Epithelial cell of proximal tubule (primary cell): Measurements from ENCODE around the gene IFNG. TPM values are rescaled to one million over a fixed set of nuclear protein-coding genes. Genes with fewer than 3 reads are reported as not detected.

ENCODE experiments used
- DNase-seq: peaks from one replicate; pipeline ENCODE4 v3.0.0-alpha.2; 2011; ENCODE audit warnings: low read depth
- H3K4me3 ChIP-seq: 2 replicates; pipeline ENCODE4 v1.5.1; 2011; ENCODE audit warnings: low read depth, mild to moderate bottlenecking, low read length
- total RNA-seq: library from RNA; depleted of rRNA; stranded (reverse); fragments of >200 nt; gene quantifications from 2 replicates; pipeline ENCODE4 v1.2.3, GENCODE V29; 2015
- TF ChIP-seq, protein P1 (sequence below): conservative IDR thresholded peaks from 2 replicates; pipeline ENCODE4 v1.5.1; 2012; ENCODE audit warnings: low read depth, mild to moderate bottlenecking, low read length

Gene IFNG
- total RNA-seq, 1 donor from 2014 or later: not detected

DNA sequence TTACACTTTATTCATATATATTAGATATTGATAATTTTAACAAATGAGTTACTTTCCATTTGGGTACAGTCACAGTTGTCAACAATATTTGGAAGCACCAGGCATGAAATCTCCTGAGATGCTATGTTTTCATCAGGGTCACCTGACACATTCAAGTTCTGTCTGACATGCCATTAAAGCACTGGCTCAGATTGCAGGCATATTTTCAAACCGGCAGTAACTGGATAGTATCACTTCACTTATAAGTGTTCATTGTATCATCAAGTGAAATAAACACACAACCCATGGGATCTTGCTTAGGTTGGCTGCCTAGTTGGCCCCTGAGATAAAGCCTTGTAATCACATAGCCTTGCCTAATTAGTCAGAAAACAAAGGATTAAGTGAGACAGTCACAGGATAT is 4.8 kb downstream of the IFNG start:
- DNase-seq: no peak
- no peak overlapping the region for H3K4me3 ChIP-seq
- TF ChIP-seq, protein P1, sequence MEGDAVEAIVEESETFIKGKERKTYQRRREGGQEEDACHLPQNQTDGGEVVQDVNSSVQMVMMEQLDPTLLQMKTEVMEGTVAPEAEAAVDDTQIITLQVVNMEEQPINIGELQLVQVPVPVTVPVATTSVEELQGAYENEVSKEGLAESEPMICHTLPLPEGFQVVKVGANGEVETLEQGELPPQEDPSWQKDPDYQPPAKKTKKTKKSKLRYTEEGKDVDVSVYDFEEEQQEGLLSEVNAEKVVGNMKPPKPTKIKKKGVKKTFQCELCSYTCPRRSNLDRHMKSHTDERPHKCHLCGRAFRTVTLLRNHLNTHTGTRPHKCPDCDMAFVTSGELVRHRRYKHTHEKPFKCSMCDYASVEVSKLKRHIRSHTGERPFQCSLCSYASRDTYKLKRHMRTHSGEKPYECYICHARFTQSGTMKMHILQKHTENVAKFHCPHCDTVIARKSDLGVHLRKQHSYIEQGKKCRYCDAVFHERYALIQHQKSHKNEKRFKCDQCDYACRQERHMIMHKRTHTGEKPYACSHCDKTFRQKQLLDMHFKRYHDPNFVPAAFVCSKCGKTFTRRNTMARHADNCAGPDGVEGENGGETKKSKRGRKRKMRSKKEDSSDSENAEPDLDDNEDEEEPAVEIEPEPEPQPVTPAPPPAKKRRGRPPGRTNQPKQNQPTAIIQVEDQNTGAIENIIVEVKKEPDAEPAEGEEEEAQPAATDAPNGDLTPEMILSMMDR: no peak

DNA sequence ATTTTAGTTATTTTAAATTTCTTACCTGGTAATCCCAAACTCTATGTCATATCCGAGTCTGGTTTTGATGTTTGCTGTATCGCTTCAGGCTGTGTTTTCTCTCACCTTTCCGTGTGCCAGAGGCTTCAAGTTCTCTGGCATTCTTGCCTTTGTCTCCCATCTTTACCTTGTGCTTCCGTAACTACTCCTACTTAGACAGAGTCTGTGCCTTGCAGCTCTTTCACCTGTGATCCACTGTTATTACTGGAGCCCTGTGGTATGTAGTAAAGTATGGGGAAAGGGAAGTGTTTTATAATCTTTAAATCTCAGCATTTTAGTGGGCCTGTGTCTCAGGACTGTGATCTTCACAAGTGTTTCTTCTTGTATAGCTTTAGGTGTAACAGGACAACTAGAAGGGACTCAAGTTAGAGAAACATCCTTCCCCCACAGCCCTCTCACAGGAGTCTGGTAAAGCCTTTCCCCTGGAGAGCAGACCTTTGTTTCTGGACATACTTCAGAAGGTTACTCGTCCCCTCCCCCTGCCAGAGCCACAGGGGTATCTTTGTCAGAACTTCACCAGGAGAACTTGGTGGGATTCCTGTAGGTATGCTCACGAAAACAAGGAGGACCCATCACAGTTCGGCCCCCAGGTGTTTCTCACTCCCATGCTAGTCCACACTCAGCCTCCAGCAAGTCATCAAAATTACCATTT is 11.1 kb downstream of the IFNG start:
- TF ChIP-seq, protein P1: no peak
- no peak overlapping the region for H3K4me3 ChIP-seq
- DNase-seq: no peak

DNA sequence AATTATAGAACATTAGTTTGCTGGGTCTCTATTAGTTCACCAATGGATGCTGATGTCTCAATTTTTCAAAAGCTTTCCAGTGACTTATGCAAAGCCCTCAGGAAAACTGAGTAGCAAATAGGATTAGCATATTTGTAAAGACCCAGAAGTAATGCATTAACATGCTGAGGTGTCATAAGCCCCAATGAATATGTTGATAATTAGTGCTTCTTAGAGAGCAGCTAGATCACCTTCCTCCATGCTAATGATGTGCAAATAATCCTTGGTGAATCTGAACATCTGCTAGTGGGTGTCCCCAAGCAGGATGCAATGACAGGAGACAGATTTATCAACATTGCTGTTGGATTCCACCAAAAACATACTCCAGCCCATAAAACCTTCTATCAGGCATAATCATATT is 19.0 kb downstream of the IFNG start:
- DNase-seq: no peak
- TF ChIP-seq, protein P1: no peak

DNA sequence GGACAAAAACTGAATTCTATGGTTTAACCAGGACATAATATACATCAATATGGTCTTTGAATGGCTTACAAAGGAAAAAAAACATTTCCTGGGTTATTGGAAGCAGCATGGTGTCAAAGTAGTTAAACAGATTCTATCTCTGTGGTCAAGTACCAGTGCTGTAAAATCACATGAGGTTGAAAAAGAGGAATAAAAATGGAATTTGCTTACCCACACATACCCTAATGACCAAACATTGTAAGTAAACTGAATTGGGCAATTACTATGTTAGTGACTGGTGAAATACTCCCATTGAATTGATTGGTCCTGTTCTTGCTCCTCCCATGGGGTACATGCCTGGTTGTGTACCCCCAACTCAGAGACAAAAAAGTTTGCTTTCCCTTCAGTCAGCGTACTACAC is 19.6 kb downstream of the IFNG start:
- no peak for DNase-seq
- TF ChIP-seq, protein P1: no peak
- no peak overlapping the region for H3K4me3 ChIP-seq

More for the DNA sequence above, 19.0 kb downstream of the IFNG start:
- H3K4me3 ChIP-seq: no peak overlapping the region

DNA sequence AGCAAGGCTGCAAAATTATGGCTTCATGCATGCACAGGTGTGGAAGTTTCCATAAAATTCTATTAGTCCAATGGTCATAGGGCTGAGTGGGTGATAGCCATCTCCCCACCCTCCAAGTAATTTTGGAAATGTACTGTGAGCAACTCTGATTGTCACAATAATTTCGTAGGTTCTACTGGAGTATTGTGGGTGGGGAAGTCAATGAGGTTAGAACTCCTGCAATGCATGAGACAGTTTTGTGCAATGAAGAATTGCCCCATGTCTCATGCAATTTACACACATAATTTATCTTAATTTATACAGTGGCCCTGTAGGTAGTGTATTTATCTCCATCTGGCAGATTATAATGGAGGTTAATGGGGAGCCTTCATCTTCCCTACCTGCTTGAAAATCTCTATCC is 20.5 kb downstream of the IFNG start:
- DNase-seq: no peak
- no peak overlapping the region for H3K4me3 ChIP-seq
- TF ChIP-seq, protein P1: no peak

DNA sequence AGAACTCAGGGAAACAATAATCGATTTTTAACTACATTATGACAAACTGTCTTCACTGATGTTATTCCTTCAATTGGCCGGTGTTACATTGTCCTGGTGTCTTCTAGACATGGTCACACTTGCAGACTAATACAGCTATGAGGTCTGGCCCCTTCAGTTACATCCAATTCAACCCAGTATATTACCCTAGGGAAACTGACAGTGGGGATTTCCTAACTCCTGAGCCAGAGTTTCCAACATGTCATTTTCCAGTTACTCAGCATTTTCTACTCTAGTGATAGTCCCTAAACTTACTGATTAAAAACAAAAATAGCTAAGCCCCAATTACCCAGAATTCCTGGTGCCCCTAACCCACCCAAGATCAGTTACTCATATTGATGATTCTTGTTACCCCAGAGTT is 21.1 kb downstream of the IFNG start:
- no peak overlapping the region for H3K4me3 ChIP-seq
- DNase-seq: no peak
- TF ChIP-seq, protein P1: no peak

DNA sequence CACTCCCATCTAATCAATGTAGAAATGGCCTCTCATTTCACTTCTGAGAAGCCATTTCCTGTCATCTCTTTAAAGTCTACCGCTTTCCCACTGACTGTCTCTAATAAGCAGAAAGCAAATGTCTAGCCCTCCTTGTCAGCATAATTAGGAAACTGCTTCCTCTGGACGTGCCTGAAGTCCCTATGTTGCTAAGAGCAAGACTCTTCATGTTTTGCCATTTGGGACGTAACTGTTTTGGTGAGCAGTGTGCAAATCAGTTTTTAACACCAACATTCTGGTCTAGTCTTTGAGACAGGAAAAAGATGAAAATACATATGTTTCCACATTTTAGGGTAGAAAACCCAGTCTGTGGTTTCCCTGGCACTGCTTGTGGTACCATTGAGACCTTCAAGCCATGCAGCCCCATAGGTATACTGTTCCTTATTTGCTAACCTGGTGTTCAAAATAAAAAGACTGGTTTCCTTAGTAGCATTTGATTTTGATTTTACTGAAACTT is 22.2 kb downstream of the IFNG start:
- no peak for DNase-seq
- TF ChIP-seq, protein P1: no peak
- no peak overlapping the region for H3K4me3 ChIP-seq
